Transverse colon (tissue), 4 donors: Measurements from ENCODE around the gene ILF3. TPM values are rescaled to one million over a fixed set of nuclear protein-coding genes. Genes with fewer than 3 reads are reported as not detected.
A peak's percentile ranks its signal among the peaks of the same experiment; 100 is the strongest.

ENCODE experiments used
- DNase-seq: peaks from one replicate; pipeline ENCODE4 v3.0.0-alpha.2; 2019
- H3K27ac ChIP-seq, 4 donors: fragments of 200-600 bp; sonication (generic); 2 replicates each; pipeline ENCODE4 v1.5.1; 2016 to 2018; ENCODE audit warnings: inconsistent platforms in 4 of 4
- H3K27me3 ChIP-seq: fragments of 200-600 bp; sonication (generic); 2 replicates; pipeline ENCODE4 v1.5.1; 2017; ENCODE audit warnings: inconsistent platforms
- H3K36me3 ChIP-seq, 4 donors: fragments of 200-600 bp; sonication (generic); 2 replicates each; pipeline ENCODE4 v1.5.1; 2017 to 2019; ENCODE audit warnings: inconsistent platforms in 4 of 4
- H3K4me1 ChIP-seq, 4 donors: fragments of 200-600 bp; sonication (generic); 2 replicates each; pipeline ENCODE4 v1.5.1; 2017 to 2020; ENCODE audit warnings: inconsistent platforms in 4 of 4
- H3K4me3 ChIP-seq, 4 donors: fragments of 200-600 bp; sonication (generic); 1 replicate in 1 of 4; 2 replicates in 3 of 4; pipeline versions ENCODE4 v1.5.1 to v1.6.1; 2017 to 2019; ENCODE audit warnings: inconsistent platforms in 4 of 4
- H3K9me3 ChIP-seq, 2 donors: fragments of 200-600 bp; sonication (generic); 2 replicates each; pipeline ENCODE4 v1.5.1; 2017 to 2019; ENCODE audit warnings: inconsistent platforms in 2 of 2
- CTCF ChIP-seq, 5 experiments: fragments of 200-600 bp in 3 of 5; fragments of 450-650 bp in 2 of 5; sonication (generic) in 3 of 5; IDR thresholded peaks; 1 replicate in 2 of 5; 2 replicates in 3 of 5; pipeline ENCODE4 v1.5.1; 2016 to 2017; ENCODE audit warnings: antibody characterized with exemption in 5 of 5, inconsistent platforms in 3 of 5, mild to moderate bottlenecking in 2 of 5, moderate library complexity in 1 of 5
- EP300 ChIP-seq: sonication (generic); formaldehyde crosslinking; IDR thresholded peaks from one replicate; pipeline ENCODE4 v1.6.1; 2017; ENCODE audit warnings: antibody characterized with exemption, low read depth
- POLR2A ChIP-seq: fragments of 450-650 bp; IDR thresholded peaks from one replicate; pipeline ENCODE4 v1.6.1; 2016; ENCODE audit warnings: antibody characterized with exemption, mild to moderate bottlenecking, moderate library complexity
- POLR2AphosphoS5 ChIP-seq, 3 donors: sonication (generic); formaldehyde crosslinking; IDR thresholded peaks; one replicate each; pipeline ENCODE4 v1.6.1; 2016; ENCODE audit warnings: antibody characterized with exemption in 3 of 3
- WGBS, 2 donors: methylation state at CpG; one replicate each; pipeline ENCODE4 v1.1.5; 2018; ENCODE audit warnings: low coverage in 1 of 2; 5-methylcytosine and 5-hydroxymethylcytosine counted together
- in situ Hi-C, 4 donors: fragments of 200-750 bp; cut with MboI; loops; one replicate each; pipeline versions ENCODE4 v1.15.0 to v1.15.1; 2017; ENCODE audit warnings: low sequenced_read_pairs in 3 of 4, low pct_ligation_motif_present in 1 of 4, low pct_unique_long_range_greater_than_20kb in 1 of 4
- intact Hi-C: fragments of 100-400 bp; cut with DNase I; formaldehyde crosslinking; loops from one replicate; pipeline ENCODE4 v1.15.1; 2023; ENCODE audit warnings: low total_unique reads
- total RNA-seq, 4 donors: library from RNA; depleted of rRNA; stranded (reverse); fragments of >200 nt; gene quantifications; one replicate each; pipeline ENCODE4 v1.1.0, GENCODE V29; 2016

Gene ILF3
- total RNA-seq, 4 donors from 2014 or later = 73.6 to 242 (median 151) TPM

GRCh38 chr19:10615429-10616023, 38.6 kb upstream of the ILF3 start:
- no peak overlapping the region for H3K27ac ChIP-seq
- intact Hi-C loops (no loop called here), in situ Hi-C loops (no loop called here)

DNA sequence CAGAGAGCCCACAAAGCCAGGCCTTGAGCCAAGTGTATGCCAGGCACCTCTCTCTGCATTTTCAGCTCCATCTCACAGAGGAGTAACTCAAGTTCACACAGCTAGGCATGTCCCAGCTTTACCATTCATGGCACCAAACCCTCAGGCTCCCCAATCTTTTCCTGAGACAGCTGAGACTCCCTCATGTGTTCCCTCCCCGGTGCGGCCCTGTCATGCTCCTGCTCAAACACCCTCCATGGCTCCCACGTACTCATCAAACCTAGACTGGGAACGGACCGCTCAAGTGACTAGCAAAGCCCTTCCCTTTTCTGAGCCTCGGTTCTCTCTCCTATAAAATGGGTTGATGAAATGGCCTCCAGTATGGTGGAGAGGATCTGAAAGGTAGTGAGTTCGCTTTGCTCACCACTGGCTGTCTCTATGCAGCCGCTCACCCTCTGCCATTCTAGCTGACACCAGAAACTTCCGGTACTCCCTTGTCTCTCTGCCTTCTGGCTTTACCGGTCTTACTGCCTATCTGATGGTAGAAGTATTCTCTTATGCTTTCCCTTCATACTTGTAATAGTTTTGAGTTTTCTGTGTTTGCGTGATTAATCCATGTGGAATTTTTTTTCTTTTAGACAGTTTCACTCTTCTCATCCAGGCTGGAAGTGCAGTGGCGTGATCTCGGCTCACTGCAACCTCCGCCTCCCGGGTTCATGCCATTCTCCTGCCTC, 36.6 kb upstream of the ILF3 start:
- intact Hi-C loops (no loop called here), in situ Hi-C loops (no loop called here)
- H3K4me3 ChIP-seq = no peak overlapping the region
- H3K27ac ChIP-seq = peak overlapping the region in 1 of 4 donors; percentile 16
- H3K27me3 ChIP-seq = no peaks in the 10 kb centered on the region
- H3K9me3 ChIP-seq = no peaks in the 10 kb centered on the region
- no peaks in the 10 kb centered on the region for H3K36me3 ChIP-seq
- TF ChIP-seq EP300 (no peak), POLR2A (no peak), CTCF (IDR thresholded peaks at IDR 0.05) (no peak), POLR2AphosphoS5 (IDR thresholded peaks at IDR 0.05) (no peak)
- peaks cover 2 to 13% (median 4%) of the 10 kb centered on the region in 4 donors for H3K4me1 ChIP-seq
- WGBS, 2 donors = 87 to 96% methylated on average over 9 to 15 of the region's 15 CpGs
- no peak for DNase-seq

More at GRCh38 chr19:10615429-10616023, 38.6 kb upstream of the ILF3 start:
- no peaks in the 10 kb centered on the region for H3K36me3 ChIP-seq
- 92 to 95% methylated on average over 5 to 14 of the region's 14 CpGs for WGBS, 2 donors
- DNase-seq = no peak
- no peaks in the 10 kb centered on the region for H3K27me3 ChIP-seq
- H3K4me1 ChIP-seq = peaks cover 4 to 23% (median 11%) of the 10 kb centered on the region in 4 donors
- TF ChIP-seq CTCF (IDR thresholded peaks at IDR 0.05) (no peak), POLR2AphosphoS5 (IDR thresholded peaks at IDR 0.05) (no peak), EP300 (no peak), POLR2A (no peak)
- no peaks in the 10 kb centered on the region for H3K9me3 ChIP-seq
- H3K4me3 ChIP-seq = no peak overlapping the region

DNA sequence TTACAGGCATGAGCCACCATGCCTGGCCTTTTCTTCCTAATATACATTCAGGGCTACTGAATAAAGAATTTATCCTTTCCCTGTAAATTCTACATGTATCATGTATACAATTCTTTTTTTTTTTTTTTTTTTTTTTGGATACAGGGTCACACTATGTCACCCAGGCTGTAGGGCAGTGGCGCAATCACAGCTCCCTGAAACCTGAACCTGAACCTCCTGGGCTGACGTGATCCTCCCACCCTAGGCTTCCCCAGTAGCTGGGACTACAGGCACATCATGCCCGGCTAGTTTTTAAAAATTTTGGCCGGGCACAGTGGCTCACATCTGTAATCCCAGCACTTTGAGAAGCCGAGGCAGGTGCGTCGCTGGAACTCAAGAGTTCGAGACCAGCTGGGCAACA, 35.3 kb upstream of the ILF3 start:
- no peak for DNase-seq
- Histone ChIP-seq H3K9me3 (no peaks in the 10 kb centered on the region), H3K4me1 (peaks cover 0 to 2% (median under 1%) of the 10 kb centered on the region in 4 donors), H3K36me3 (no peaks in the 10 kb centered on the region), H3K4me3 (no peak overlapping the region), H3K27ac (no peak overlapping the region), H3K27me3 (no peaks in the 10 kb centered on the region)
- in situ Hi-C loops (no loop called here), intact Hi-C loops (no loop called here)
- 99 to 100% methylated on average over 6 to 8 of the region's 8 CpGs for whole genome bisulfite sequencing, 2 donors
- TF ChIP-seq CTCF (IDR thresholded peaks at IDR 0.05) (no peak), POLR2AphosphoS5 (IDR thresholded peaks at IDR 0.05) (no peak), EP300 (no peak), POLR2A (no peak)

- in situ Hi-C loops (no loop called here), intact Hi-C loops (no loop called here)
- H3K27me3 ChIP-seq = no peaks in the 10 kb centered on the region
- peaks cover 8 to 21% (median 14%) of the 10 kb centered on the region in 4 donors for H3K4me1 ChIP-seq
- no peak overlapping the region for H3K4me3 ChIP-seq
- H3K9me3 ChIP-seq = no peaks in the 10 kb centered on the region
- TF ChIP-seq POLR2A (no peak), POLR2AphosphoS5 (IDR thresholded peaks at IDR 0.05) (no peak), CTCF (IDR thresholded peaks at IDR 0.05) (no peak), EP300 (no peak)
- 98% methylated on average over 4 of the region's 4 CpGs; no CpG with 5 or more reads in 1 of the 2 donors for WGBS, 2 donors
- no peak for DNase-seq
- H3K27ac ChIP-seq = no peak overlapping the region
- H3K36me3 ChIP-seq = no peaks in the 10 kb centered on the region
Observed at GRCh38 chr19:10620786-10621185, 33.4 kb upstream of the ILF3 start.
